Stimulated activated CD8-positive, alpha-beta memory T cell treated with anti-CD3 and anti-CD28 coated beads, Interleukin-2, amount 100 ng/mL, for 48 hours (primary cell): Measurements from ENCODE around the gene GALNT17.

Experiments
- DNase-seq, 2 donors: peaks; one replicate each; pipeline ENCODE4 v3.0.0-alpha.2; 2020; ENCODE audit warnings: low read depth in 2 of 2

The GALNT17 gene

GRCh38 chr7:71393661-71394060 is 261.7 kb downstream of the GALNT17 start:
- no peak for DNase-seq

DNA sequence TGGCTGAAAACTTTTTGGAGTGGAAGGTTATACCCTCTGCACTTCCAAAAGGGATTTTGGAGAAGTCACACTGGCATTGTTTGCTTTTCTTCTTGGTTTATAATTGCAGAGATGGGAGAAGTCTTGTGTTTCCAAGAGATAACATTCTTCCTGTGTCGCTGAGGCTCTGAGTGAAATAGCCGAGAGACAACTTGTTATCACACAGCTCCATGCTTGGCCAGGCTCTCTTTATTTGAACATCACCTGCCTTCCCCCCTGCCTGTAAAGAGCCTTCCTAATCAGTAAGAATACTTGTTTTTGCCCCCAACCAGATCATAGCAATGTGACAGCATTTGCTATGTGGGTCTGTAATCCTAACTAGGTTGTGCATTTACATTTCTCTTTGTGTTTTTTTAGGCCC is 270.7 kb downstream of the GALNT17 start:
- no peak for DNase-seq

- no peak for DNase-seq
These were observed 271.4 kb downstream of the GALNT17 start for GRCh38 chr7:71403202-71403946.

DNA sequence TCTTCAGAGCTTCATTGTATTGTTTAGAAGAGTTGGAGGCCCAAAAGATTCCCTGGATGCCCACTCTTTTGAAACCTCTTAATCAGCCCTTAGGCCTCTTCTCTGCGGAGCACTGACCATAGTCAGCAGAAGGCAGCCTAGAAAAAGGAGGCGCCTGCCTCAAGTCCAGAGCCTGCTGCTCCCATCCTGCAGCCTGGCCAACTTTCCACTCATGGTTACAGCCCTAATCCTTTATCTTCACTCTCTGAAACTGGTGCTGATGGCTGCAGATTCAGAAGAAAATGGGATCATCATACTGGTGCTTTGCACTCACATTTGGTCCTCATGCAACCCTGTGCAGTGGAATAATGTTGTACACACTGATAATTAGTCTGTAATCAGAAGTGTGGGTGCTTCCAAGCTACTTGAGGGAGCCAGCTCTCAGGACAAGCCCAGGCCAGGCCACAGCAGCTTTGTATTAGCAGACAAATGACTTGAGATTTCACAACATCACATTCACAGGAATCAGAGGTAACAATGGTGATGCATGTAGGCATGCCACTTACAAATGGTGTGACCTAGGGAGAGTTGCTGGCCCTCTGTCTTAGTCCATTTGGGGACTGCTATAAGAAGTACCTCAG is 272.9 kb downstream of the GALNT17 start:
- no peak for DNase-seq

- DNase-seq = no peak
These were observed 276.3 kb downstream of the GALNT17 start for GRCh38 chr7:71408271-71408670.

GRCh38 chr7:71409550-71410157 is 277.7 kb downstream of the GALNT17 start:
- DNase-seq = no peak

DNA sequence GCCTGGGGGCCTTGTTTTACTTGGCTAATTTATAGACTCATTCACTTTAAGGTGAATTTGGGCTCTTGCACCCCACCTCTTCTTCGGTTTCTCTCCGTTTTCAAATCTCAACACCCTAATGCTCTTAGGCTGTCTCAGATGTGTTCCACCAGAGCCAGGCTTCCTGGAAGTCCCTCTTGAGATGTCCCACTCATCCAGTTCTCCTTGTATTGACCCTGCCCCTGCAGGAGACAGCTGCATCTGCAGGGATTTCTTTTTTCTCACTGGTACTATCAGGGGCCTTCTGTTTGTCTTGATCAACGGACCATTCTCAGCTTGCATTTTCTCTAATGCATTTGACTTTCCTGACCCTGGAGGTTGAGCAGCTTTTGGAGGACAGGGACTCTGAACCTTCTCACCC is 279.5 kb downstream of the GALNT17 start:
- DNase-seq = no peak

GRCh38 chr7:71414490-71414889 is 282.5 kb downstream of the GALNT17 start:
- no peak for DNase-seq

DNA sequence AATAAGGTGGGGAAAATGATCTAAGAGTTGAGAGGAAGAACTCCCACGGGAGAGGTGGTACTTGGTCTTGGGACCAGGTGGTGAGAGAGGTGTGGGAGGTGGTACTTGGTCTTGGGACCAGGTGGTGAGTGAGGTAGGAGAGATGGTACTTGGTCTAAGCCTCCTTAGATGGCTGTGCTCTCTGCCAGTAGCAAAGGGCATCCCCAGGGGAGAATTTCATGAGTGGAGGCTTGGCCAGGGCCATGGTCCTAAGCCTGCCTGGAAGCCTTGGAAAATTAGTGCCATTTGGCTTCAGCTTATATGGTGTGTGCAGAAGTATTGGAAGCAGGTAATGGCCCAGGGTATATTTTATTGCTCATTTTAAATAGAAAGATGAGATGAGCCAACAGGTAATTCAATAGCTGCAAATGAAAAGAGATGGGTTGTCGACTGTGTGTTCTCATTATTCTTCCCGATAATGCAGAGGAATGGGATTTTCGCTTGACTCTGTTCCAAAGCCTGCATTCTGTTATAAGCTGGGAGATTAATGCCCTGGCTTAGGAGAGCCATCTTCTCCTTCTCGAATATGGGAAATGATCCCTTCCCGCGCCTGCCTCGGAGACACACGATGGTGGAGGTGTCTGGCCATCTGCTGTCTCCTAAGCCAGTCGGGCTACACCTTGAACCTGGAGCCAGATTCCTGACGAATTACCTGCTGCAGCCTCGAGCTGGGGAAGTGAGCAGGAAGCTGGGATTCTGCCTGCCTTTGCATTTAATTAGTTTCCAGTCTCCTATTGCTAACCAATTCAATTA is 287.8 kb downstream of the GALNT17 start:
- no peak for DNase-seq

GRCh38 chr7:71422104-71422503 is 290.2 kb downstream of the GALNT17 start:
- no peak for DNase-seq

- no peak for DNase-seq
These were observed 292.5 kb downstream of the GALNT17 start for GRCh38 chr7:71424166-71425035.

DNA sequence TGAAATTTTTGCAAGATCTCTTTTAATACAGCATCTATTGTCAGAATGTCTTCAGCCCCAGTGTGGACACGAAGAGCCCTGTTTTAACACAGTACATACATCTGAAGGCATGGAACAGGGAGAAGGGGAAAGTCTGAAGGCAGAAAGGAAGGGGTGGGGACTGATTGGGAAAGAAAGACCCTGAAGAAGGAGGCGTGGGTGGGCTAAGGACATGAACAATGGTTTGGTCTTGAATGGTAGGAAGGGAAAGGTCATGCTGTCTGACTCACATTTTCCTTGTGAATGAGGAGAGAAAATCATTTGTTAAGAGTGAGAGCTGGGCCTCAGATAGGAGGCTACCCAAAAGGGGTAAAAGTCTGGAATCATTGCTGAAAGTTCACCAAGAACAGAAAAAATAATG is 297.1 kb downstream of the GALNT17 start:
- DNase-seq = no peak

DNA sequence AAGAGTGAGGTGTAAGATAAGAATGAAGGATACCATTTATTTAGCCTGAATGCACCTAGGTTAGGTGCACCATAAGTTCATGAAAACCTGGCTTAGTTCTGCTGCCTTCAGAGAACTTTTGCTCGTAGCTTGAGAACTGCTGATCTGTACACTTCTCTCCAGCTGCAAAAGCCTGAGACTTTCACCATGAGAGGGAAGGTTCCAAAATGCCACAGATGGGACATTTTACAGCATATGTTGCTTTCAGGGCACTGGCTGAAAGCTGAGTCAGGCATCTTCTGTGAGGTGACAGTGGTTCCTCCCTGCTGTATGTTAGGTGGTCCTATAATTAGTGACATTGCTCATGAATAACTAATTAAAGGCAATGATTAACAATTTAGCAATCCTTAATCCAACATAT is 298.3 kb downstream of the GALNT17 start:
- no peak for DNase-seq

GRCh38 chr7:71439321-71439720 is 307.4 kb downstream of the GALNT17 start:
- DNase-seq = no peak

DNA sequence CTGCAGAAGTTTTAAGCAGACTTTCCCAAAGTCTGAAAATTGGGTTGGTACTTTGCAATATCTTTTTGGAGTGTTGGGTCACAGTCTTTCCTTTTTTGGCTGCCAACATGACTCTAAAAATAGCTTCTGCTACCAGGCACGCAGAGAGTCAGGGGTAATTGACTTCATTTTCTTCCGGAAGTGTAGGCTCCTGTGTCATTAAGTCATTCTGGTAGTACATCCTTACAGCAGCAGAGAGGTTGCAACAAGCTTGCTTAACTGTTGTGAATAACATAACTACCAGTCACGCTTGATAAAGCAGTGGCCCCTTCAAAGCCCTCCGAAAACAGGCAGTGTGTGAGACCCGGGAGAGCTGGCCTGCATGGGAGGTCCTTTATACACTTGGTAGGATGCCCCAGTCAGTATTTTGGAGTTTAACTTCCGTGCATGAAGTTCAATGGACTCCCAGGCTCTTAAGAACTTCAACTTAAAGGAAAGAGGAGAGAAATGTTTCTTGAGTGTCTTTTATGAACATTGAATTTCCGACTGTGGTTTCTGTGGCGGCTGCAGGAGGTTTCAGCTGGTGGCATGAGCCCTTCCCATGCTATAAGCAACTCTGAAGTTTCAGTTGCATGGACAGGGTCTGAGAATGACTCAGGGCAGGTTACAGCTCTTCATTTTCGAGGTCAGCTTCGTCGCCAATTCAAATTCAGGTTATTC is 310.7 kb downstream of the GALNT17 start:
- DNase-seq = no peak

GRCh38 chr7:71443191-71443530 is 311.2 kb downstream of the GALNT17 start:
- DNase-seq = no peak

GRCh38 chr7:71444130-71444529 is 312.2 kb downstream of the GALNT17 start:
- DNase-seq = no peak

GRCh38 chr7:71453630-71454029 is 321.7 kb downstream of the GALNT17 start:
- no peak for DNase-seq

DNA sequence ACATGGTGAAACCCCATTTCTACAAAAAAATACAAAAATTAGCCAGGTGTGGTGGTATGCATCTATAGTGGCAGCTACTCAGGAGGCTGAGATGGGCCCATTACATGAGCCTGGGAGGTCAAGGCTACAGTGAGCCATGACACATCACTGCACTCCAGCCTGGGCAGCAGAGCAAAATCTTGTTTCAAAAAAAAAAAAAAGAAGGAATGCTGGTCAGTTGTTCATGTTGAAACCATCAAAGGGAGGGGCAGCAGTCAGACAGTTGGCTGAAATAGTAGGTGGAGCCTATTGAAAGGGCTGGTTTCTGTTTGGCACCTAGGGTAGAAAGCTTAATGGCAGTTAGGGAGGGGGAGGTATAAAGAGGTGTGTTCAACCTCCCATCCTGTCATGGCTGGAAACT is 323.0 kb downstream of the GALNT17 start:
- no peak for DNase-seq

DNA sequence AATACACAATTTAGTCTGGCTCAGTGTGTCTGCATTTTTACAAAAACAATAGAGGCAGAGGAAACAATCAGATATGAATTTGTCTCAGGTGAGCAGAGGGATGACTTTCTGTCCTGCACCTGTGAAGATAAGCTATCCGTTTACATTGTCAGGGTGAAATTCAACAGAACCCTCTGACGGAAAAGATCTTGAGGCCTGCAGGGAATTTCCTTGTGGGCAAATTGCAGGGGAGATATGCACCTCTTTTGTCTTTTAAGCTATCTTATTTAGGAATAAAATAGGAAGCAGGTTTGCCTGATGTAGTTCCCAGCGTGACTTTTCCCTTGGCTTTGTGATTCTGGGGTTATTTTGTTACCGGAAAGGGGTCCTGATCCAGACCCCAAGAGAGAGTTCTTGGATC is 325.1 kb downstream of the GALNT17 start:
- DNase-seq = no peak
